GM18507 (cell line): ENCODE data around the gene FSCN2.
"Not testable (repeated sequence)": the region's sequence is repeated elsewhere in the genome, so short reads cannot be mapped to it uniquely, and the experiment has no call there.

Experiments
- DNase-seq: peaks from one replicate; pipeline ENCODE4 v3.0.0; 2011; ENCODE audit warnings: low read depth; ENCODE audit not compliant: insufficient read length; ENCODE audit errors: extremely low spot score
- FAIRE-seq: peaks from 2 replicates; lab custom pipeline; 2011; peaks lifted over from hg19 to GRCh38; lab: Jason Lieb, UNC

Gene FSCN2

DNA sequence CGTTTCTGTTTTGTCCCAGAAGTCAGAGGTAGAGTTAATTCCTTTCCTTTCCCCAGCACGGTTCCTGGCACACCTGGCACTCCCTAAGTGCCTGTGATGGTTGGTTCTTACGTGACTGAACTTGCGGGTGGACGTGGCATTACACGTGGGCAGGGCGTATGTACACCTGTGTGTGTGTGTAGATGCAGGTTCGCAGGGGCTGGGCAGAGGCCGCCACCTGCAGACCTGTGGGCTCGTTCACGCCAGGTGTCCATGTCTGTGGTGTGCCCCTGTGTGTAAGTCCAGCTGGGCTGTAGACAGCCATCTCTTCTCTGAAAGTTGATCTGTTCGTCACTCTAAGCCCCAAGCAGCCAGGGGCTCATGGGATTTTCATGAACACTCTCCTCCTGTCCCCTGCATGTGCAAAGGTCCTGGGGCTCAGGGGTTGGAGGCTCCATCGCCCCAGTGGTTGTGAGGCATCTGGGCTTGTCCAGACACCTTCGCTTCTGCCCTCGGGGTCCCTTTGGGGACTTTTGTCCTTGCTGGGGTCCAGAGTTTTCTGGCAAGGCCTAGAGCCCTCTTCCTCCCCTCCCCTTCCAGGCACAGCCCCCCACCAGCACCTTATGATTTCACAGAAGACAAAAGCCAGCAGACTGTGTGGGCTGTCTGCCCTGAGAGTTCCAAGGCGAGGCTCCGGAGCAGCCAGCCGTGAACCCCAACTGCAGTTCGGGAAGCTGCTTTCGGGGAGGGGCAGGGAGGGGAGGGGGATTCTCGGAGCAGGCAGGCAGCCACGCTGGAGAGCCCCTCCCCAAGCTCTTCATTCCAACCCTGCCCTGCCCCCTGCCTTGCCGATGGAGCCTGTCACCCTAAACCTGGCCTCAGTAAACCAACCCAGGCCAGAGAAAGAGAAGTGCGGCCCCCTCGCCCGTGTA is 5.4 kb upstream of the FSCN2 start:
- DNase-seq = no peak
- no peak for FAIRE-seq

DNA sequence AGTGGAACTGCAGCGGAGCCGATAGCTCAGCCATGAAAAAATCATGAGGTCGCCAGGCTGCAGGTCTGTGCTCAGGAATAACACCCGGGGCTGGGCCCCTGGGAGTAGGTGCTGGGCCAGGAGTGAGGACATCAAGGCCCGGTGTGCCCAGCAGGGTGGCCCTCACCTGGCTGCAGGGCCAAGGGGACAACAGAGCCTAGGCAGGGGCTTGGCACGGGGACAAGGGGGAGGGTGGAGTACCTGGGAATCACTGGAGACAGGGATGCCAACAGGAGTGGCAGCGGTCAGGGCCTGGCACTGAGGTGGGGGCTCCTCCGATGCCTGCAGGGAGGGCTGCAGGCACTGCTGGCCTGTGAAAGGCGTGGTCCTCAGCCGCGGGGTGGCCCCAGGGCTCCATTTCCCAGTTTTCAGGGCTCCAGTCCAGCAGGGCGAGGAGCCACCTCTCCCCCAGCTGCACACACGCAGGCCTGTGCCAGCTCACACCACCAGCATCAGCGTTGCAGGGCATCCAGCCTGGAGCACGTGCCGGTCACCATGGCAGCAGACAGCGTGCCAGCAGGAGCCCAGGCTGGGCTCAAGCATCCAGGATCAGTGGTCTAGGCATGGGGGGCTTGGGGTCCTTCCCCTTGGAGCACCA is 4.7 kb upstream of the FSCN2 start:
- FAIRE-seq = no peak

DNA sequence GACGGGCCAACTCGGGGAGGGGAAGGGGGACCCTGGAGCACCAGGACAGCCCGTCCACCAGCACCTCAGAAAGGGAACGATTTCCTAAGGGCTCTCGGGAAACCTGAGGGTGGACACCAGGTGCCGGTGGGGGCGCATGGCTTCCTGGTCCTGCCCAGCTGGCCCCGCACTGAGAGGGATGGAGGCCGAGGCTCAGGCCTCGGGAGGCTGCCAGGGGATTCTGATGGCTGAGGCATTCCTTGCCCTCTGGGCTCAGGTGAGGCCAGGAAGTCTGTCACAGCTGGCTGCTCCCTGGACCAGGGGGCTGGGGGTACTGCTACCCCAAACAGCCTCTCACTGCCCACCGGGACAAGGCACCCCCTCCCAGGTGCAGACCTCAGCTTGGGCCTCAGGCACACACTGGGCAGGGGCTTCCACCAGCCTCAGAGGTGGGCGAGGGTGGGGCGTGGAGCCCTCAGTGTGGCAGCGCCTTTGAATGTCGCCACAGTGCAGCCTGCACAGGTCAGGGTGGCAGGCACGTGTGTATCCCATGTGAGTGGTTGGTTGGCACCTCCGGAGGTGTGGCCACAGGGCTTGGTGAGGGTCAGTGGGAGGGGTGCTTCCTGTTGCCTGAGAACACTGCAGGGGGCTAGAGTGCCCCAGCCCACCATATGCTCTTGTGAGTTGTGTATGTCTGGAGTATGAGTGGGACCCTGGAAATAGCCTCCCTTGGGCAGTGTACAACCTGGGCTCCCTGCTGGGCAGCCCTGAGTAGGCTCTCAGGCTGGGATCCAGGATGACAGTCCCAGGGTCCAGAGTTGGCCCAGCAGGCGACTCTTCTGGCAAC is 3.9 kb upstream of the FSCN2 start:
- FAIRE-seq (no peak), DNase-seq (no peak)

More for the DNA sequence above, 4.7 kb upstream of the FSCN2 start:
- no peak for DNase-seq

DNA sequence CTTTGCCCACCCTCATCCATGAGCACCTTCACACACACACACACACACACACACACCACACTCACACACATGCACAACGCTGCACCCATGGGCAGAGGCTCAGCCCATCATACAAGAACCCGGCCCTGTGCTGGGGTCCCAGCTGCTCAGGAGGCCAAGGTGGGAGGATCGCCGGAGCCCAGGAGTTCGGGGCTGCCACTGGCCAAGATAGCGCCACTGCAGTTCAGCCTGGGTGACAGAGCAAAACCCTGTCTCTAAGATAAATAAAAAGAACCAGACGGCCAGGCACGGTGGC is 3.4 kb upstream of the FSCN2 start:
- FAIRE-seq = no peak
- no peak for DNase-seq

DNA sequence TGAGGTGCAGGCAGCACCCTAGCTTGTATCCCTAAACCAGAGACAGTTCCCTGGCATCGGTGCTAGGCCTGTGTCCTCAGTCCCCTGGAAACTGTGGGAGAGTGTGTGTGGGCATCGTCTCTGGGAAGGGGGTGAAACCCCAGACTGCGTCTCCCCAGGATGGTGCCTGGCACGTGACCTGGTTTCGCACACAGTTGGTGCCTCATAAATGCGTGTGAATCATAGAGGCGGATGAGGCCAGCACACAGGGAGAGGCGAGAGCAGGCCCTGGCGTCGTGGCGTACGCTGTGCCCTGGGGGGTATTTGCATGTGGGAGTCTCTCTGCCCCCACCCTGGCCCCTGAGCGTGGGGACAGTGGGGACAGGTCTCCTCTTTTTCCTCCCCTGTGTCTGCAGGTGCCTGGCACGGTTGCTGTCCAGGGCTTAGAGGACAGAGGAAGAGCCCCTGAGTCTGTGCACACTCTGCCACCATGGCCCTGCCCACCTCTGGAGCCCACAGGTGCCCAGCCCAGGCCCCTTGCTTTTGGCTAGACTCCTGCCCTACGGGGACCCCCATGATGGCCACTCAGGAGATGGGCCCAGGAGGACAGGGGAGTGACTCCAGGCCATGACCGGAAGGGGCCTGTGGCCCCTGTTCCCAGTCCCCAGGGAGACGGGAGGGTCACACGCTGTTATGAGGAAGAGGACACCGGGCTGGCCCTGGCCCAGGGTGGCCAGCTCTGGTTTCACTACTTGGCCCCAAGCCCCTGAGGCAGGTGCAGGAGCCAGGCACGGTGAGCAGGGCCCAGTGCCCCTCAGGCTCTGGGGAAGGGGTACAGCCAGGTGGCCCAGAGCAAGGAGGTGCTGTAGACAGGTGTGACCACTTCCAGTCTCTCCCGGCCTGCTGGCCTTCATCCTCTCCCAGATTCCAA is 1.3 kb upstream of the FSCN2 start:
- DNase-seq = no peak

DNA sequence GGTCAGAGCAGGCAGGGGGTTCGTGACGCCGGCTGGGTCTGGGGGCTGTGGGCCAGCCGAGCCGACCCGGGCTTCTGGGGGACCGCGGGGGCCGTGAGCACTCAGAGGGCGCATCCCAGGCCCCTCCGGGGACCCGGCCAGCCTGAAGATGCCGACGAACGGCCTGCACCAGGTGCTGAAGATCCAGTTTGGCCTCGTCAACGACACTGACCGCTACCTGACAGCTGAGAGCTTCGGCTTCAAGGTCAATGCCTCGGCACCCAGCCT is 140 bp downstream of the FSCN2 start:
- no peak for FAIRE-seq
- no peak for DNase-seq

More for the DNA sequence above, 1.3 kb upstream of the FSCN2 start:
- FAIRE-seq = no peak

DNA sequence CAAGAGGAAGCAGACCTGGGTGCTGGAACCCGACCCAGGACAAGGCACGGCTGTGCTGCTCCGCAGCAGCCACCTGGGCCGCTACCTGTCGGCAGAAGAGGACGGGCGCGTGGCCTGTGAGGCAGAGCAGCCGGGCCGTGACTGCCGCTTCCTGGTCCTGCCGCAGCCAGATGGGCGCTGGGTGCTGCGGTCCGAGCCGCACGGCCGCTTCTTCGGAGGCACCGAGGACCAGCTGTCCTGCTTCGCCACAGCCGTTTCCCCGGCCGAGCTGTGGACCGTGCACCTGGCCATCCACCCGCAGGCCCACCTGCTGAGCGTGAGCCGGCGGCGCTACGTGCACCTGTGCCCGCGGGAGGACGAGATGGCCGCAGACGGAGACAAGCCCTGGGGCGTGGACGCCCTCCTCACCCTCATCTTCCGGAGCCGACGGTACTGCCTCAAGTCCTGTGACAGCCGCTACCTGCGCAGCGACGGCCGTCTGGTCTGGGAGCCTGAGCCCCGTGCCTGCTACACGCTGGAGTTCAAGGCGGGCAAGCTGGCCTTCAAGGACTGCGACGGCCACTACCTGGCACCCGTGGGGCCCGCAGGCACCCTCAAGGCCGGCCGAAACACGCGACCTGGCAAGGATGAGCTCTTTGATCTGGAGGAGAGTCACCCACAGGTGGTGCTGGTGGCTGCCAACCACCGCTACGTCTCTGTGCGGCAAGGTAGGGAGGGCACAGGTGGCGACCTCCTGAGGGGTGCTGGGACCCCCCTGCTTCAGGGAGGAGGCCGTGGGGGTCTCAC is 667 bp downstream of the FSCN2 start:
- FAIRE-seq (no peak), DNase-seq (no peak)

DNA sequence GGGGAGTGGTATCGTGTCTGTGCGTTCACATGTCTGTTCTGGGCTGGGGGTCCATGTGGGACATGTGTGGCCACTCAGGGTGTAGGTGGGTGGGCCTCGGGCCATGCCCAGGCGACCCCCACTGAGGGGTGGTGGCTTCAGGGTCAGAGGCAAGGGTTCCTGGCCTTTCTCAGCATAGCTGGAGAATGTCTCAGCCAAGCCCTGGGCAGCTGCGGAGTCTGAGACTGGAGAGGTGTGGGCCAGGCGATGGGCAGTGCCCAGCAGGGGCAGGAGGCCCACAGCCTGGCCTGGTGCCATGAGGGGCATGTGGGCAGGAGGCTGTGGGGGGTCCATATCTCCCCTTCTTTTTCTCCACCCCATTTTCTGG is 1.2 kb downstream of the FSCN2 start:
- no peak for FAIRE-seq
- no peak for DNase-seq

DNA sequence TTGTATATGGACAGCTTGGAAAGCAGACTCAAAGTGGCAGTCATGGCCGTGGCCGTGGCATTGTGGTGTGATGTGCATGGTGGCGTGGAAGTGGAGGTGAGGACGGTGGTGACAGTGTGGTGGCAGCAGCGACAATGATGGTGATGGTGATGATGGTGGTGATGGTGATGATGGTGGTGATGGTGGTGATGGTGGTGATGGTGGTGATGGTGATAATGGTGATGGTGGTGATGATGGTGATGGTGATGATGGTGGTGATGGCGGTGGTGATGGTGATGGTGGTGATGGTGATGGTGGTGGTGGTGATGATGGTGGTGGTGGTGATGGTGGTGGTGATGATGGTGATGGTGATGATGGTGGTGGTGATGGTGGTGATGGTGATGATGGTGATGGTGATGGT is 2.8 kb downstream of the FSCN2 start:
- not testable (repeated sequence) for FAIRE-seq, DNase-seq

DNA sequence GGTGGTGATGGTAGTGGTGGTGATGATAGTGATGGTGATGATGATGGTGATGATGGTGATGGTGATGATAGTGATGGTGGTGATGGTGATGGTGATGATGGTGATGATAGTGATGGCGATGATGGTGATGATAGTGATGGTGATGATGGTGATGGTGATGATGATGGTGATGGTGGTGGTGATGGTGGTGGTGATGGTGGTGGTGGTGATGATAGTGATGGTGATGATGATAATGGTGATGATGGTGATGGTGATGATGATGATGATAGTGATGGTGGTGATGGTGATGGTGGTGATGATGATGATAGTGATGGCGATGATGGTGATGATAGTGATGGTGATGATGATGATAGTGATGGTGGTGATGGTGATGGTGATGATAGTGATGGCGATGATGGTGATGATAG is 3.8 kb downstream of the FSCN2 start:
- FAIRE-seq = not testable (repeated sequence)

DNA sequence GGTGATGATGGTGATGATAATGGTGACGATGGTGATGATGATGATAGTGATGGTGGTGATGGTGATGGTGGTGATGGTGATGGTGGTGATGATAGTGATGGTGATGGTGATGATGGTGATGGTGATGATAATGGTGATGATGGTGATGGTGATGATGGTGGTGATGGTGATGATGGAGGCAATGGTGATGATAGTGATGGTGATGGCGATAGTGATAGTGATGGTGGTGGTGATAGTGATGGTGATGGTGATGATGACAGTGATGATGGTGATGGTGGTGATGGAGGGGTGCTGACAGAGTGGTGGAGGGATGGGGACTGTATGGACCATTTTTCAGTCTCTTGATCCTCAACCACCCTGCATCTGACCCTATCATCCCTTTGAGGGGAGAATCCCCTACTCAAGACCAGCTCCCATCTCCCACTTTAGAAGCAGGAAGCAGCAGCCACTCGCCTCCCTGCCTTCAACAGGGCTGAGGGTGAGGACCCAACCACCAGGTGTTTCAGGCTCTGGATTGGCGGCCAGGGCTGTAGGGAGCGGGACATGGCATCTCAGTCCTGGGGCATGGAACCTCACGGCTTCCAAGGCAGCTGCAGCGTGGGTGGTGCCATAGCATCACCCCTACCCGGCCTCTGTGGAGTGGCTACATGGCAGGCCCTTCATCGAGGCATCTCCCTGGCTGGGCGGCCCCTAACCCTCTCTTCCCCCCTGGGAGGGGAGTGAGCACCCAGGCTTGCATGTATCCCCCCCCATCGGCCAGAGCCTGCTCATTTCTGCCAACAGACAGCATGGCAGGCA is 4.5 kb downstream of the FSCN2 start:
- FAIRE-seq (no peak), DNase-seq (no peak)

More for the DNA sequence above, 3.8 kb downstream of the FSCN2 start:
- DNase-seq = not testable (repeated sequence)

DNA sequence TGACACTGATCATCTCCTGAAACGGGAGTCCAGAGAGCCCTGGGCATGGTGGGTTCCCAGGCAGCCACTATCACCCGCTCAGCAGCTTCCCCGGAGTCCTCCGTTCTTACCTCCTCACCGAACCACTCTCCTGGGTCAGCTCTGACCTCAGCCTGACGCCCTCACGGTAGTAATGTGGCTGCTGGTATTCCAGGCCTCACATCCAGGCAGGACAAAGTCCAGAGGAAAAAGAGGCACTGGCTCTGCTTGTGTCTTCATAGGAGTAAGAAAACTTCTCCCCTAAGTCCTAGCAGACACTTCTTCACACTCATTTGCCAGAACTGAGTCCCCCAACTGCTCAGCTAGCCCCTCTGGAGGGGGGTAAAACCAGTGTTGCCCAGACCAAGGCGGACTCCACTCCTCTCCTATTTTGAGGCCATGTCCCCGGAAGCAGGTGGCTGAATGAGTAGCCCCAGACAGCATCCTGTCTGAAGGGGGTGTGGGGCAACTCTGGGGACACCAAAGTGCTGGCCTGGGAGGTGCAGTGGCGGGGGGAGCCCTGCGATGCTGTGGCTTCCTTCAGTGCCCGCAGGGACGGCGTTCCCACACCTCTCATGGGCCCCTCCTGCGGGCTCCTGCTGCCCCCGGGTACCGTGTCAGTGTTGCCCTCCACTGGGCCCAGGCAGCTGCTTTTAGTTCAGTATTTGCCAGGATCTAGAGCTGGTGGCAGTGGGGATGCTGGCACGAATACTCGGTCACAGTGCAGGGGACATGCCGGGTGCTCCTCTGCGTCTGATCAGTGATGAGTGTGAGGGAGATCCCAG is 5.4 kb downstream of the FSCN2 start:
- FAIRE-seq (no peak), DNase-seq (no peak)

DNA sequence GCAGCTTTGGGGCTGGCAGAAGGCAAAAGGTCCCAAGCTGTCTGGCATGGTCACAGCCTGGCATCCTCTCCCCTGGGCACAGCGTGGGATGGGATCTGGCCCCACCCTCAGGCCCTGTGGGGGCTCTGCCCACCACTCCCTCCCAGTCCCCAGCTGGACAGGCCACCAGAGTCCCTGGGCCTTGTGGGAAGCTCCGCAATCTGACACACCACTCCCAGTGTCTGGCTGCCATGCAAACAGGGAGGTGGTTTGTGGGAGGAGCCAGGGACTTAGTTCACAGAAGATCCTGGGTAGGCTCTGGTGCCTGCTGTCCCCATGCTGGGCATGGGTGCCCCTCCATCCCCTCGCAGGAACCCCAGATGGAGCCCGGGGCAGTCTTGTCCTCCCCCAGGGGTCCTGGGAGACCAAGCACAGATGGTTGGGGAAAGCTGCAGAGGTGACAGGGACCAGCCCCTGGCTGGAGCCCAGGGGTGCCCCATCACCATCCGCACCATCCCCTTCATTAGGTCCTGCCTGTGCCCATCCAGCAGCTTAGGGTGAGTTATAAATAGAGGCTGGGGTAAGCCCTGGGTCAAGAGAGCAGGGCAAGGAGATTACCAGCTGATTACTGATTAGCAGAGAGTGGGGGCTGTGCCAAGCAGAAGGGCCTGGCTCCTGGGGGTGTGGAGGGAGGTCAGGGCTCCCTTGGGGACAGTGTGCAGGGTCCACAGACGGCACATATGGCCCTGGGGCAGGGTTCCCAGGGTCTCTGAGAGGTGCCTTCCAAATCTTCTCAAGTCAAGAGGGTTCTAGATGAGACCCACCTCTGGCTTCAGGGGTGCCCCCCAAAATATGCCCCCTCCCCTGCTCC is 6.2 kb downstream of the FSCN2 start:
- DNase-seq (no peak), FAIRE-seq (no peak)

DNA sequence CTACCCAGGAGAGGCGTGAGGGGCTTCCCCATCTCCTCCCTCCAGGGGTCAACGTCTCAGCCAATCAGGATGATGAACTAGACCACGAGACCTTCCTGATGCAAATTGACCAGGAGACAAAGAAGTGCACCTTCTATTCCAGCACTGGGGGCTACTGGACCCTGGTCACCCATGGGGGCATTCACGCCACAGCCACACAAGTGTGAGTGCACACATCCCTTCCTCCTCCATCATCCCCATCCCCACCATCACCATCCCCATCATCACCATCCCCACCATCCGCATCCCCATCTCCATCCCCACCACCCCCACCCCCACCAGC is 6.8 kb downstream of the FSCN2 start:
- no peak for DNase-seq
- FAIRE-seq = no peak

DNA sequence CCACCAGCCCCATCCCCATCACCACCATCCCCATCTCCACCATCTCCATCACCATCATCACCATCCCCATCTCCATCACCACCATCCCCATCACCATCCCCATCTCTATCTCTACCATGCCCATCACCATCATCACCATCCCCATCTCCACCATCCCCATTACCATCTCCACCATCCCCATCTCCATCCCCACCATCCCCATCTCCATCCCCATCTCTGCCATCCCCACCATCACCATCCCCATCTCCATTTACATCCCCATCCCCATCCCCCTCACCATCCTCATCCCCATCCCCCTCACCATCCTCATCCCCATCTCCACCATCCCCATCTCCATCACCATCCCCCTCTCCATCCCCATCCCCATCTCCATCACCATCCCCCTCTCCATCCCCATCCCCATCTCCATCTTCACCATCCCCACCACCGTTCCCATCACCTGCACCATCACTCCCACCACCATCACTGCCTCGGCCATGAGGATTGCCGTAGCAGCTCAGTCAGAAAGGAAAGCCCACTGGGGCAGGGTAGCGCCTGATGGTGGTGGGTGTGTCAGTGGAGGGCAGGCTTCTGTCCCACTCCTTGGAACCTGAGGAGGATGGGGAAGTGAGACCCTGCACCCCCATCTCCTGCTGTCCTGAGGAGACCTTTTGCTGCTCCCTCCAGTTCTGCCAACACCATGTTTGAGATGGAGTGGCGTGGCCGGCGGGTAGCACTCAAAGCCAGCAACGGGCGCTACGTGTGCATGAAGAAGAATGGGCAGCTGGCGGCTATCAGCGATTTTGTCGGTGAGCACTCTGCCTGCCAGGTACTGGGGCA is 7.5 kb downstream of the FSCN2 start:
- DNase-seq (no peak), FAIRE-seq (no peak)
